NB4 (cell line): Measurements from ENCODE around the gene ABLIM2.

ENCODE experiments used
- DNase-seq: peaks from one replicate; pipeline ENCODE4 v3.0.0; 2010; ENCODE audit warnings: low read depth
- H3K4me3 ChIP-seq: one replicate; pipeline ENCODE4 v1.5.1; 2011; ENCODE audit warnings: mild to moderate bottlenecking, low read depth, low read length, moderate library complexity
- CTCF ChIP-seq: IDR thresholded peaks from one replicate; pipeline ENCODE4 v1.5.1; 2012; ENCODE audit warnings: low read depth, low read length
- MAX ChIP-seq: IDR thresholded peaks from 2 replicates; pipeline ENCODE4 v1.6.1; 2011; ENCODE audit warnings: low read depth, low read length
- MYC ChIP-seq: IDR thresholded peaks from 2 replicates; pipeline ENCODE4 v1.6.1; 2011; ENCODE audit warnings: low read depth, low read length
- POLR2A ChIP-seq: IDR thresholded peaks from 2 replicates; pipeline ENCODE4 v1.6.1; 2011; ENCODE audit warnings: mild to moderate bottlenecking; ENCODE audit not compliant: insufficient read length; ENCODE audit errors: extremely low read depth

Gene ABLIM2

GRCh38 chr4:7979652-7979968 lies 179.0 kb downstream of the ABLIM2 start:
- no peak for DNase-seq
- H3K4me3 ChIP-seq: no peak overlapping the region
- no peak for TF ChIP-seq MAX
- no peak for TF ChIP-seq CTCF
- no peak for TF ChIP-seq MYC
- no peak for TF ChIP-seq POLR2A

- TF ChIP-seq MAX (no peak), MYC (no peak), CTCF (no peak), POLR2A (no peak)
- no peak overlapping the region for H3K4me3 ChIP-seq
- no peak for DNase-seq
These were observed 179.5 kb downstream of the ABLIM2 start for GRCh38 chr4:7978907-7979651.

- H3K4me3 ChIP-seq: no peak overlapping the region
- TF ChIP-seq POLR2A: no peak
- TF ChIP-seq MYC: no peak
- no peak for TF ChIP-seq MAX
- TF ChIP-seq CTCF: no peak
- DNase-seq: no peak
These were observed 180.1 kb downstream of the ABLIM2 start for GRCh38 chr4:7978489-7978888.

GRCh38 chr4:7976634-7977033 lies 182.0 kb downstream of the ABLIM2 start:
- TF ChIP-seq POLR2A: no peak
- TF ChIP-seq MYC: no peak
- no peak for TF ChIP-seq MAX
- TF ChIP-seq CTCF: no peak
- DNase-seq: no peak

GRCh38 chr4:7976025-7976424 lies 182.6 kb downstream of the ABLIM2 start:
- no peak for DNase-seq
- H3K4me3 ChIP-seq: no peak overlapping the region
- TF ChIP-seq MYC: no peak
- TF ChIP-seq CTCF: no peak
- no peak for TF ChIP-seq POLR2A
- TF ChIP-seq MAX: no peak

More at GRCh38 chr4:7976634-7977033, 182.0 kb downstream of the ABLIM2 start:
- H3K4me3 ChIP-seq: no peak overlapping the region
